Osteoblast (primary cell): ENCODE results near the gene ITGAE. TPM values are rescaled to one million over a fixed set of nuclear protein-coding genes. Genes with fewer than 3 reads are reported as not detected.

Source experiments
- DNase-seq: peaks from one replicate; pipeline ENCODE4 v3.0.0; 2011; ENCODE audit warnings: low spot score, mixed read lengths; ENCODE audit not compliant: insufficient read length; ENCODE audit errors: missing footprints
- H2AFZ ChIP-seq: 2 replicates; pipeline ENCODE4 v1.6.0; 2011; ENCODE audit warnings: mild to moderate bottlenecking, low read length
- H3K27ac ChIP-seq: 2 replicates; pipeline ENCODE4 v1.5.1; 2011; ENCODE audit warnings: mild to moderate bottlenecking, low read depth, low read length, moderate library complexity
- H3K27me3 ChIP-seq: 2 replicates; pipeline ENCODE4 v1.6.0; 2012; ENCODE audit warnings: mild to moderate bottlenecking, control low read depth, inconsistent platforms, low read length, moderate library complexity; ENCODE audit not compliant: insufficient read depth
- H3K36me3 ChIP-seq: 2 replicates; pipeline ENCODE4 v1.5.1; 2011; ENCODE audit warnings: mild to moderate bottlenecking, low read length, control low read depth, moderate library complexity; ENCODE audit not compliant: insufficient read depth
- H3K4me1 ChIP-seq: 2 replicates; pipeline ENCODE4 v1.5.1; 2011; ENCODE audit warnings: mild to moderate bottlenecking, low read length, control low read depth, moderate library complexity; ENCODE audit not compliant: insufficient read depth
- H3K4me2 ChIP-seq: 2 replicates; pipeline ENCODE4 v1.6.0; 2011; ENCODE audit warnings: mild to moderate bottlenecking, low read length; ENCODE audit not compliant: insufficient read depth
- H3K4me3 ChIP-seq: fragments of 200-600 bp; sonication (generic); 3 replicates; pipeline ENCODE4 v1.5.1; 2012; ENCODE audit warnings: mild to moderate bottlenecking, low read length, inconsistent platforms; ENCODE audit not compliant: insufficient read depth
- H3K79me2 ChIP-seq: 2 replicates; pipeline ENCODE4 v1.6.0; 2012; ENCODE audit warnings: mild to moderate bottlenecking, low read length, control low read depth, inconsistent platforms; ENCODE audit not compliant: insufficient read depth
- H3K9me3 ChIP-seq: 2 replicates; pipeline ENCODE4 v1.5.1; 2011; ENCODE audit warnings: low read depth, low read length, control low read depth
- H4K20me1 ChIP-seq: 2 replicates; pipeline ENCODE4 v1.6.0; 2012; ENCODE audit warnings: mild to moderate bottlenecking, low read length, control low read depth; ENCODE audit not compliant: insufficient read depth
- total RNA-seq: library from RNA; depleted of rRNA; stranded (reverse); fragments of >200 nt; gene quantifications from 2 replicates; pipeline ENCODE4 v1.2.3, GENCODE V29; 2012
- TF ChIP-seq, protein P1 (sequence below): IDR thresholded peaks from 2 replicates; pipeline ENCODE4 v1.5.1; 2011; ENCODE audit warnings: mild to moderate bottlenecking, low read depth, low read length, moderate library complexity; ENCODE audit errors: extremely low read depth

Gene ITGAE
- total RNA-seq, 1 donor, result 10.5 TPM

DNA sequence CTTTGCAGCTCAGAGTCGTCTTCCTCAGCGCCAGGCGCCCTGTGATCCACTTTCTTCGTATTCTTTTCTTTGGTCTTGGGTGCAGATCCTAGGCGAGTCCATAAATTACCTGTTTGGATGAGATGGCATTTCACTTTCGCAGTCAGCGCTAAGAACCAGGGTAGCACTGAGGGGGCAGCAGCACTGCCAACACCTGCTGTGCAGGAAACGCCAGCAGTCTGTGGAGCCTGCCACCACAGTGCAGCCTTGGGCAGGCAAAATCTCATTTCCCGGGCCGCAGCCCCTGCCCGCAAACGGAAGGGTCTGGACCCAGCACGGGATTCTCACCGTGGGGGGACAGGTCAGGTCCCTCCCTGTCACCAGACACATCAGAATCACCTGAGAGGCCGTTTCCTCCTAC is 12.2 kb upstream of the ITGAE start:
- Histone ChIP-seq H3K4me3 (no peak overlapping the region), H4K20me1 (no peaks in the 10 kb centered on the region), H3K79me2 (no peaks in the 10 kb centered on the region), H2AFZ (no peak overlapping the region), H3K27me3 (no peaks in the 10 kb centered on the region), H3K9me3 (no peaks in the 10 kb centered on the region), H3K4me2 (no peak overlapping the region), H3K36me3 (peaks cover 65% of the 10 kb centered on the region), H3K27ac (no peak overlapping the region), H3K4me1 (peaks cover 10% of the 10 kb centered on the region)
- TF ChIP-seq, protein P1, sequence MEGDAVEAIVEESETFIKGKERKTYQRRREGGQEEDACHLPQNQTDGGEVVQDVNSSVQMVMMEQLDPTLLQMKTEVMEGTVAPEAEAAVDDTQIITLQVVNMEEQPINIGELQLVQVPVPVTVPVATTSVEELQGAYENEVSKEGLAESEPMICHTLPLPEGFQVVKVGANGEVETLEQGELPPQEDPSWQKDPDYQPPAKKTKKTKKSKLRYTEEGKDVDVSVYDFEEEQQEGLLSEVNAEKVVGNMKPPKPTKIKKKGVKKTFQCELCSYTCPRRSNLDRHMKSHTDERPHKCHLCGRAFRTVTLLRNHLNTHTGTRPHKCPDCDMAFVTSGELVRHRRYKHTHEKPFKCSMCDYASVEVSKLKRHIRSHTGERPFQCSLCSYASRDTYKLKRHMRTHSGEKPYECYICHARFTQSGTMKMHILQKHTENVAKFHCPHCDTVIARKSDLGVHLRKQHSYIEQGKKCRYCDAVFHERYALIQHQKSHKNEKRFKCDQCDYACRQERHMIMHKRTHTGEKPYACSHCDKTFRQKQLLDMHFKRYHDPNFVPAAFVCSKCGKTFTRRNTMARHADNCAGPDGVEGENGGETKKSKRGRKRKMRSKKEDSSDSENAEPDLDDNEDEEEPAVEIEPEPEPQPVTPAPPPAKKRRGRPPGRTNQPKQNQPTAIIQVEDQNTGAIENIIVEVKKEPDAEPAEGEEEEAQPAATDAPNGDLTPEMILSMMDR, result no peak
- DNase-seq, result peak; percentile 57

- H3K36me3 ChIP-seq, result peaks cover 61% of the 10 kb centered on the region
- H3K4me3 ChIP-seq, result no peak overlapping the region
Observed at GRCh38 chr17:3812771-3813170, 11.8 kb upstream of the ITGAE start.

GRCh38 chr17:3812284-3812683 is 11.3 kb upstream of the ITGAE start:
- TF ChIP-seq, protein P1, result no peak
- Histone ChIP-seq H3K4me3 (no peak overlapping the region), H3K79me2 (no peaks in the 10 kb centered on the region), H3K4me2 (no peak overlapping the region), H3K4me1 (peaks cover 12% of the 10 kb centered on the region), H3K27ac (no peak overlapping the region), H4K20me1 (no peaks in the 10 kb centered on the region), H2AFZ (no peak overlapping the region), H3K36me3 (peaks cover 64% of the 10 kb centered on the region), H3K9me3 (no peaks in the 10 kb centered on the region), H3K27me3 (no peaks in the 10 kb centered on the region)
- no peak for DNase-seq

More at GRCh38 chr17:3812771-3813170, 11.8 kb upstream of the ITGAE start:
- no peak for DNase-seq
- no peaks in the 10 kb centered on the region for H3K79me2 ChIP-seq
- no peaks in the 10 kb centered on the region for H3K27me3 ChIP-seq
- no peak overlapping the region for H3K27ac ChIP-seq
- no peak overlapping the region for H2AFZ ChIP-seq
- H4K20me1 ChIP-seq, result no peaks in the 10 kb centered on the region
- TF ChIP-seq, protein P1, result no peak
- H3K4me2 ChIP-seq, result no peak overlapping the region
- no peaks in the 10 kb centered on the region for H3K9me3 ChIP-seq
- peaks cover 12% of the 10 kb centered on the region for H3K4me1 ChIP-seq

DNA sequence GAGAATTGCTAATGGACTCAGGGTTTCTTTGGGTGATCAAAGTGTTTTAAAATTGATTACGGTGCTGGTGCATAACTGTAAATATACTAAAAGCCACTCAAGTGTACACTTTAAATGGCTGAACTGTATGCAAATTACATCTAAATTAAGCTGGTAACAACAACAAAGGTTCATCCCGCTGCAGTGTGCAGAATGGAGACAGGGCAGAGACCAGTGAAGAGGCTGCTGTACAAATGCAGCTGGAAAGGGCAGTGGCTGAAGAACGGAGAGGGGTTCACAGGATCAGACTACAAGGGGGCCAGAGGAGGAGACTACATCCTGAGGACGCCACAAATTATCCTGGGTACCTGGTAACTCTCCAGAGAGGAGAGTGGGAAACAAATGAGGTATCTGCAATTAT is 9.0 kb upstream of the ITGAE start:
- Histone ChIP-seq H4K20me1 (no peaks in the 10 kb centered on the region), H3K9me3 (no peaks in the 10 kb centered on the region), H3K27ac (no peak overlapping the region), H3K36me3 (peaks cover 54% of the 10 kb centered on the region), H3K4me2 (no peak overlapping the region), H3K79me2 (no peaks in the 10 kb centered on the region), H3K4me3 (no peak overlapping the region), H2AFZ (no peak overlapping the region), H3K4me1 (peaks cover 17% of the 10 kb centered on the region), H3K27me3 (no peaks in the 10 kb centered on the region)
- DNase-seq, result peak; percentile 50
- TF ChIP-seq, protein P1, result no peak
